ENCODE data around the gene PIP4K2B.
"Not testable (repeated sequence)": the region's sequence is repeated elsewhere in the genome, so short reads cannot be mapped to it uniquely, and the experiment has no call there.

The PIP4K2B gene

GRCh38 chr17:38729368-38729885, 69.9 kb downstream of the PIP4K2B start:
- H3K4me3 ChIP-seq (replicated peaks in 1 of 2; ENCODE audit: low read depth in 2 of 2, low read length in 2 of 2), result peak overlapping the region; percentile 47 to 60

DNA sequence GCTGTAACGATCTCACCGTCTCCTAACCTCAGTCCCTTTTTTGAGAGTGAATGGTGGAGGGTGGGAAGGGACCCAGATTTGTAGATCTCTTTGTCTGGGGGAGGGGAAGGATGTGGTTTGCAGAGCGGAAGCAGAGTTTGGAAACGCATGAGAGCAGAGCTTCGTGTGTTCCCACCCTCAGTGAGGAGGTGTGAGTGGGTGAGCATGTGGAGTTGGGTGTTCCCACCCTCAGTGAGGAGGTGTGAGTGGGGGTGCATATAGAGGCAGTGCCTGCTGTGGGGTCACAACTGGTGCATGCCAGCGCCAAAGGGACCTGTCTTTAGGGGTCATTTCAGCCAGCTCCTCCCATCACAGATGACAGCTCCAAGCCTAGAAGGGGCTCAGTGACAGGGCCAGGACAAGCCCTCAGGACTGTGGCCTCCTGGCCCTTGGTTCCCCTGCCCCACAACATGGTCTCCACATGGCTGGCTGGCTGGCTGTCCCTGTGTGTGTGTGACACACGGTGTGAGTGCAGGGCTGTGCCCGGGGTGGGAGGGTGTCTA, 71.0 kb downstream of the PIP4K2B start:
- no peak for DNase-seq (ENCODE audit: low read depth in 2 of 2)
- no peak for TF ChIP-seq CTCF (IDR thresholded peaks at IDR 0.05; ENCODE audit: low read depth, low read length)
- no peak overlapping the region for H3K4me3 ChIP-seq (replicated peaks in 1 of 2; ENCODE audit: low read depth in 2 of 2, low read length in 2 of 2)

More at GRCh38 chr17:38729368-38729885, 69.9 kb downstream of the PIP4K2B start:
- TF ChIP-seq CTCF (IDR thresholded peaks at IDR 0.05; ENCODE audit: low read depth, low read length), result no peak
- no peak for DNase-seq (ENCODE audit: low read depth in 2 of 2)

DNA sequence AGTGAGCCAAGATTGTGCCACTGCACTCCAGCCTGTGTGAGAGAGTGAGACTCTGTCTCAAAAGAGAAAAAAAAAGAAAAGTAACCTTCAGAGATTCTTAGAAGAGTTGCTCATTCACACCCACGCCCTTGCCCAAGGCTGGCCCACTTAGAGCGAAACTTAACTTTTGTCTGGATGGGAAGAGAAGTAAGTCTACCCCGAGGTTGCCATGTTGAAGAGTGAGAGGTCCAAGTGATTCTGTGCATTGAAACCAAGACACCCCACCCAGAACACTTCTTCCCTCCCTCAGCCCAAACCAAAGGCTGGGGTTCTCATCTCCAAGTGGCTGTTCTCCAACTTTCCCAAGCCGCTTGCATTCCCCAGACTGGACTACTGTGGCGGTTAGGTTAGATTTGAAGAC, 71.6 kb downstream of the PIP4K2B start:
- no peak for TF ChIP-seq CTCF (IDR thresholded peaks at IDR 0.05; ENCODE audit: low read depth, low read length)
- DNase-seq (ENCODE audit: low read depth in 2 of 2), result no peak
- H3K4me3 ChIP-seq (replicated peaks in 1 of 2; ENCODE audit: low read depth in 2 of 2, low read length in 2 of 2), result no peak overlapping the region

DNA sequence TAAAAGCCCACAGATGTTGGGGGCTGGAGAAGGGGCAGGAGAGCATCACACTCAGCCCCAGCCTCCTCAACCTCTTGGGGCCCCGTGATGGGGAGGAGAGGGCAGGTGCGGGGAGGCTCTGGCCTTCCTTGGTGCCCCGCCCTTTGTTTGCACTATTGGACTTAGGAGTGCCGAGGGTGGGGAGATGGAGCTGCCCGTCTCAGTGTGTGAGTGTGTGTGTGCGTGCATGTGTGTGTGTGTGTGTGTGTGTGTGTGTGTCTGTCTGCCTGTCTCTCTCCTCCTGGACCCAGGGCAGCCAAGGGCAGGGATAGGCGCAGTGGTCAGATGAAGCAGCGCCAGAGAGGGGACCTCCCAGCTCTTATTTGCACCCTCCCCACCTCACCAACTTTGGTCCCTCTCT, 73.2 kb downstream of the PIP4K2B start:
- not testable (repeated sequence) for H3K4me3 ChIP-seq (replicated peaks in 1 of 2; ENCODE audit: low read depth in 2 of 2, low read length in 2 of 2); DNase-seq (ENCODE audit: low read depth in 2 of 2)

- no peak for TF ChIP-seq CTCF (IDR thresholded peaks at IDR 0.05; ENCODE audit: low read depth, low read length)
- DNase-seq (ENCODE audit: low read depth in 2 of 2), result no peak
- no peak overlapping the region for H3K4me3 ChIP-seq (replicated peaks in 1 of 2; ENCODE audit: low read depth in 2 of 2, low read length in 2 of 2)
Measured at GRCh38 chr17:38725066-38725465, 74.3 kb downstream of the PIP4K2B start.

DNA sequence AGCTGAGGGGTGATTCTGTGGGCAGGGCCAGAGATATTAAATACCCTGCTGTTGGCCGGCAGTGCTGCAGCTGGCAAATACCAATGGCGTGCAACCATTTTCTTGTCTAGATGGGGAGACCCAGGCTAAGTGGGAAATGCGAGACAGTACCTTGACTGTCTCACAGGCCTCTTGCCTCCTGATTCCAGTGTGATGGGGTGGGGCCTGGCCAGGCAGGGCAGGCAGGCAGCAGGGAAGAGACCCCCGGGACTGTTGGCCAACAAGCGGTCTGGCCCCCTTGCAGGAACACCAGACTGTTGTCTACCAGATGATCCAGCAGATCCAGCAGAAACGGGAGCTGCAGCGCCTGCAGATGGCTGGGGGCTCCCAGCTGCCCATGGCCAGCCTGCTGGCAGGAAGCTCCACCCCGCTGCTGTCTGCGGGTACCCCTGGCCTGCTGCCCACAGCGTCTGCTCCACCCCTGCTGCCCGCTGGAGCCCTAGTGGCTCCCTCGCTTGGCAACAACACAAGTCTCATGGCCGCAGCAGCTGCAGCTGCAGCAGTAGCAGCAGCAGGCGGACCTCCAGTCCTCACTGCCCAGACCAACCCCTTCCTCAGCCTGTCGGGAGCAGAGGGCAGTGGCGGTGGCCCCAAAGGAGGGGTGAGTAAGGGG, 74.9 kb downstream of the PIP4K2B start:
- H3K4me3 ChIP-seq (replicated peaks in 1 of 2; ENCODE audit: low read depth in 2 of 2, low read length in 2 of 2), result no peak overlapping the region
- no peak for TF ChIP-seq CTCF (IDR thresholded peaks at IDR 0.05; ENCODE audit: low read depth, low read length)
- DNase-seq (ENCODE audit: low read depth in 2 of 2), result no peak

- H3K4me3 ChIP-seq (replicated peaks in 1 of 2; ENCODE audit: low read depth in 2 of 2, low read length in 2 of 2), result no peak overlapping the region
- TF ChIP-seq CTCF (IDR thresholded peaks at IDR 0.05; ENCODE audit: low read depth, low read length), result no peak
- DNase-seq (ENCODE audit: low read depth in 2 of 2), result no peak
Measured at GRCh38 chr17:38721802-38722201, 77.6 kb downstream of the PIP4K2B start.
